K562 (cell line): ENCODE data around the gene TMEM87B. TPM values are rescaled to one million over a fixed set of nuclear protein-coding genes. Genes with fewer than 3 reads are reported as not detected.

Experiments
- ARID4B ChIP-seq: sonication (generic); formaldehyde crosslinking; IDR thresholded peaks from 2 replicates; pipeline ENCODE4 v1.8.0; 2022; ENCODE audit warnings: mild to moderate bottlenecking, missing genetic modification reagents
- CXXC5 ChIP-seq: fragments of 250-450 bp; sonication (Bioruptor Pico); IDR thresholded peaks from 2 replicates; pipeline ENCODE4 v1.8.0; 2022; ENCODE audit warnings: inconsistent platforms, mild to moderate bottlenecking, moderate library complexity
- DPF2 ChIP-seq: fragments of 450-650 bp; IDR thresholded peaks from 2 replicates; pipeline ENCODE4 v1.6.1; 2016
- EGR1 ChIP-seq: fragments of 450-650 bp; conservative IDR thresholded peaks from 2 replicates; pipeline ENCODE4 v1.6.1; 2017; ENCODE audit warnings: mild to moderate bottlenecking
- JUN ChIP-seq, 2 experiments: sonication (generic) in 1 of 2; formaldehyde crosslinking in 1 of 2; IDR thresholded peaks; 2 replicates each; pipeline versions ENCODE4 v1.6.1 to v1.8.0; 2012 to 2022; ENCODE audit warnings: borderline replicate concordance in 2 of 2, mild to moderate bottlenecking in 2 of 2, improper control_type of control experiment in 1 of 2, low read depth in 1 of 2, low read length in 1 of 2, missing genetic modification reagents in 1 of 2
- ZBTB40 ChIP-seq, 2 experiments: fragments of 450-650 bp in 1 of 2; sonication (generic) in 1 of 2; formaldehyde crosslinking in 1 of 2; IDR thresholded peaks; 2 replicates each; pipeline versions ENCODE4 v1.7.1 to v1.9.0; 2016 to 2022; ENCODE audit warnings: inconsistent platforms in 1 of 2, mild to moderate bottlenecking in 1 of 2, missing genetic modification reagents in 1 of 2
- ZNF197 ChIP-seq: fragments of 200-800 bp; sonication (Bioruptor generic); IDR thresholded peaks from 2 replicates; pipeline ENCODE4 v1.6.1; 2016; ENCODE audit warnings: low read depth, missing genetic modification characterization, missing compliant biosample characterization
- ZNF217 ChIP-seq: sonication (generic); formaldehyde crosslinking; IDR thresholded peaks from 2 replicates; pipeline ENCODE4 v1.8.0; 2022; ENCODE audit warnings: mild to moderate bottlenecking, missing genetic modification reagents
- ZNF395 ChIP-seq: fragments of 200-800 bp; sonication (Bioruptor generic); IDR thresholded peaks from 2 replicates; pipeline ENCODE4 v1.6.1; 2017; ENCODE audit warnings: missing genetic modification characterization, missing compliant biosample characterization
- ZNF586 ChIP-seq: fragments of 450-650 bp; formaldehyde crosslinking; conservative IDR thresholded peaks from 2 replicates; pipeline ENCODE4 v1.4.0; 2020; ENCODE audit warnings: mild to moderate bottlenecking, moderate library complexity
- polyA plus RNA-seq, 8 experiments: library from polyadenylated mRNA; depleted of rRNA in 4 of 8; stranded (reverse) in 5 of 8; unstranded in 3 of 8; fragments of >200 nt; fragmentation: Nextera tagmentation in 2 of 8; fragmentation: Illumina TruSeq in 1 of 8; extraction: Ambion mirVana in 2 of 8; extraction: Trizol in 1 of 8; gene quantifications; 2 replicates each; pipeline versions ENCODE4 v1.2.1 to v1.2.3, GENCODE V29; 2011 to 2014; ENCODE audit warnings: inconsistent platforms in 1 of 8, missing spikeins in 1 of 8
- total RNA-seq, 7 experiments: library from RNA; depleted of rRNA in 6 of 7; stranded (reverse); fragments of >200 nt in 6 of 7; fragmentation: Illumina TruSeq in 2 of 7; extraction: Trizol in 2 of 7; gene quantifications; 2 replicates each; pipeline versions ENCODE4 v1.2.1 to v1.2.3, GENCODE V29; 2011 to 2021; ENCODE audit warnings: low replicate concordance in 1 of 7

Gene TMEM87B
- total and polyA plus RNA-seq, 9 of the 15 experiments (the other 6 are each of a cell fraction or from before 2014, with no cell fraction given): 3.7 to 17.1 (median 11.0) TPM

- TF ChIP-seq JUN (IDR thresholded peaks at IDR 0.05; ENCODE audit: borderline replicate concordance, low read depth, low read length) (peak; percentile 75), JUN (CRISPR knock-in tag; IDR thresholded peaks at IDR 0.05; ENCODE audit: borderline replicate concordance) (no peak), CXXC5 (CRISPR knock-in tag) (peak; percentile 20; the same call in 1 of the 2 replicates), ZNF197 (no peak), ZNF586 (no peak), ZBTB40 (IDR thresholded peaks at IDR 0.05) (peak; percentile 56), ZBTB40 (CRISPR knock-in tag; IDR thresholded peaks at IDR 0.05) (no peak), ZNF395 (CRISPR knock-in tag) (0 out of 2 replicates have a peak, but pooled peaks have one; percentile 61), DPF2 (peak; percentile 85), EGR1 (peak; percentile 93), ZNF217 (no peak), ARID4B (CRISPR knock-in tag) (peak; percentile 88)
Observed at GRCh38 chr2:112055730-112056625, 909 bp downstream of the TMEM87B start (continued).
